HepG2 (cell line): ENCODE measurements around the gene TTPAL. TPM values are rescaled to one million over a fixed set of nuclear protein-coding genes. Genes with fewer than 3 reads are reported as not detected.

ENCODE experiments used
- AGO1 ChIP-seq: fragments of 200-400 bp; formaldehyde crosslinking; IDR thresholded peaks from 2 replicates; pipeline ENCODE4 v1.6.1; 2017; ENCODE audit warnings: mild to moderate bottlenecking, low read depth, low read length, moderate library complexity; ENCODE audit not compliant: poor library complexity, severe bottlenecking
- GATAD1 ChIP-seq: IDR thresholded peaks from 2 replicates; pipeline ENCODE4 v1.6.1; 2016; ENCODE audit warnings: missing genetic modification reagents, missing compliant biosample characterization
- HNF4A ChIP-seq: sonication (generic); formaldehyde crosslinking; IDR thresholded peaks from 2 replicates; pipeline ENCODE4 v1.4.0; 2020; ENCODE audit warnings: missing genetic modification reagents
- KIAA2018 ChIP-seq: sonication (generic); formaldehyde crosslinking; IDR thresholded peaks from 2 replicates; pipeline ENCODE4 v1.5.0; 2020; ENCODE audit warnings: mild to moderate bottlenecking, missing genetic modification reagents, borderline replicate concordance
- PBX3 ChIP-seq: sonication (generic); formaldehyde crosslinking; IDR thresholded peaks from 2 replicates; pipeline ENCODE4 v1.8.1; 2023; ENCODE audit warnings: missing genetic modification reagents, inconsistent platforms, borderline replicate concordance
- PLRG1 ChIP-seq: fragments of 450-650 bp; conservative IDR thresholded peaks from 2 replicates; pipeline ENCODE4 v1.6.1; 2016
- RAD21 ChIP-seq: fragments of 450-650 bp; formaldehyde crosslinking; IDR thresholded peaks from 2 replicates; pipeline ENCODE4 v1.5.0; 2020; ENCODE audit warnings: mild to moderate bottlenecking
- SRSF4 ChIP-seq: fragments of 200-400 bp; formaldehyde crosslinking; IDR thresholded peaks from one replicate; pipeline ENCODE4 v1.6.1; 2018; ENCODE audit warnings: mild to moderate bottlenecking, low read depth, low read length, moderate library complexity; ENCODE audit not compliant: poor library complexity, severe bottlenecking
- ZBTB37 ChIP-seq: sonication (generic); formaldehyde crosslinking; IDR thresholded peaks from 2 replicates; pipeline ENCODE4 v1.4.0; 2020; ENCODE audit warnings: mild to moderate bottlenecking, missing genetic modification reagents
- ZBTB44 ChIP-seq: sonication (generic); formaldehyde crosslinking; IDR thresholded peaks from 2 replicates; pipeline ENCODE4 v1.4.0; 2020; ENCODE audit warnings: missing genetic modification reagents
- ZNF484 ChIP-seq: sonication (generic); formaldehyde crosslinking; IDR thresholded peaks from 2 replicates; pipeline ENCODE4 v1.5.1; 2020; ENCODE audit warnings: mild to moderate bottlenecking, low read depth, missing genetic modification reagents, borderline replicate concordance
- ZNF619 ChIP-seq: sonication (generic); formaldehyde crosslinking; IDR thresholded peaks from 2 replicates; pipeline ENCODE4 v1.4.0; 2020; ENCODE audit warnings: mild to moderate bottlenecking, missing genetic modification reagents
- ZNF660 ChIP-seq: sonication (generic); formaldehyde crosslinking; IDR thresholded peaks from 2 replicates; pipeline ENCODE4 v1.5.1; 2020; ENCODE audit warnings: mild to moderate bottlenecking, low read depth, missing genetic modification reagents, borderline replicate concordance
- ZNF773 ChIP-seq: sonication (generic); formaldehyde crosslinking; IDR thresholded peaks from 2 replicates; pipeline ENCODE4 v1.4.0; 2020; ENCODE audit warnings: missing genetic modification reagents, borderline replicate concordance
- polyA plus RNA-seq, 8 experiments: library from polyadenylated mRNA; depleted of rRNA in 3 of 8; stranded (reverse) in 7 of 8; unstranded in 1 of 8; fragments of >200 nt; fragmentation: Illumina TruSeq in 4 of 8; extraction: Trizol in 4 of 8; gene quantifications; 2 replicates each; pipeline versions ENCODE4 v1.2.1 to v1.2.3, GENCODE V29; 2011 to 2016; ENCODE audit warnings: low read depth in 4 of 8, missing spikeins in 1 of 8, mixed read lengths in 1 of 8; ENCODE audit not compliant: insufficient read depth in 1 of 8
- total RNA-seq, 5 experiments: library from RNA; depleted of rRNA; stranded (reverse); fragments of >200 nt; fragmentation: Illumina TruSeq; extraction: Trizol; gene quantifications; 2 replicates each; pipeline ENCODE4 v1.2.3, GENCODE V29; 2016; ENCODE audit warnings: low read depth in 1 of 5

TTPAL gene
- total and polyA plus RNA-seq, 2 of the 13 experiments (the other 11 are each of a cell fraction or from before 2014, with no cell fraction given): 4.3 to 18.8 TPM

- peak; percentile 94; the same call in 1 of the 2 replicates for TF ChIP-seq KIAA2018
- peak; percentile 90 for TF ChIP-seq AGO1
- TF ChIP-seq PBX3 (CRISPR knock-in tag): no peak; the same call in 1 of the 2 replicates
- peak; percentile 89 for TF ChIP-seq RAD21 (CRISPR knock-in tag)
- TF ChIP-seq SRSF4: no peak
- TF ChIP-seq ZBTB44 (CRISPR knock-in tag): peak; percentile 50; the same call in 1 of the 2 replicates
- no peak; the same call in 1 of the 2 replicates for TF ChIP-seq ZNF660 (CRISPR knock-in tag)
- 0 out of 2 replicates have a peak, but pooled peaks have one; percentile 85 for TF ChIP-seq ZNF484 (CRISPR knock-in tag)
- TF ChIP-seq ZBTB37 (CRISPR knock-in tag): no peak
- no peak; the same call in 1 of the 2 replicates for TF ChIP-seq HNF4A (CRISPR knock-in tag)
- no peak for TF ChIP-seq PLRG1
- peak; percentile 93 for TF ChIP-seq GATAD1 (CRISPR knock-in tag)
- TF ChIP-seq ZNF773: peak; percentile 83; the same call in 1 of the 2 replicates
- peak; percentile 99 for TF ChIP-seq ZNF619 (CRISPR knock-in tag)
Measured at GRCh38 chr20:44475694-44476560, at the start of gene TTPAL (continued).
